ENCODE results near the gene NDUFA13.

- TF ChIP-seq CTCF (IDR thresholded peaks at IDR 0.05) (no peak), POLR2A (IDR thresholded peaks at IDR 0.05) (no peak), POLR2AphosphoS5 (IDR thresholded peaks at IDR 0.05) (no peak)
Observed at GRCh38 chr19:19513682-19514081, 2.3 kb upstream of the NDUFA13 start.

Measured in gastroesophageal sphincter (tissue), 3 donors.